KMS-11 (cell line): ENCODE measurements around the gene COA1.
A peak's percentile ranks its signal among the peaks of the same experiment; 100 is the strongest.
"Not testable (repeated sequence)": the region's sequence is repeated elsewhere in the genome, so short reads cannot be mapped to it uniquely, and the experiment has no call there.

ENCODE experiments used
- H2AFZ ChIP-seq: fragments of 200-600 bp; sonication (generic); 2 replicates; pipeline ENCODE4 v1.6.1; 2016; ENCODE audit warnings: antibody characterized with exemption, mixed run types, low read depth
- H3K27ac ChIP-seq: fragments of 200-600 bp; sonication (generic); 2 replicates; pipeline ENCODE4 v1.6.1; 2016; ENCODE audit warnings: mild to moderate bottlenecking, mixed run types
- H3K27me3 ChIP-seq: fragments of 200-600 bp; sonication (generic); 2 replicates; pipeline ENCODE4 v1.6.1; 2017; ENCODE audit warnings: mild to moderate bottlenecking, low read depth, mixed run types, moderate library complexity; ENCODE audit not compliant: insufficient read depth
- H3K36me3 ChIP-seq: fragments of 200-600 bp; sonication (generic); 2 replicates; pipeline ENCODE4 v1.6.1; 2017; ENCODE audit warnings: mild to moderate bottlenecking, mixed run types; ENCODE audit not compliant: insufficient read depth
- H3K4me1 ChIP-seq: fragments of 200-600 bp; sonication (generic); 2 replicates; pipeline ENCODE4 v1.6.1; 2016; ENCODE audit warnings: mild to moderate bottlenecking, low read depth, mixed run types; ENCODE audit not compliant: poor library complexity, severe bottlenecking
- H3K4me2 ChIP-seq: fragments of 200-600 bp; sonication (generic); 2 replicates; pipeline ENCODE4 v1.7.0; 2016; ENCODE audit warnings: mild to moderate bottlenecking, mixed run types
- H3K4me3 ChIP-seq: fragments of 200-600 bp; sonication (generic); IDR thresholded peaks from 2 replicates; pipeline ENCODE4 v1.6.1; 2017; ENCODE audit warnings: low read depth, low read length, mixed read lengths; ENCODE audit not compliant: insufficient read depth
- H3K79me2 ChIP-seq: fragments of 200-600 bp; sonication (generic); 2 replicates; pipeline ENCODE4 v1.6.1; 2016; ENCODE audit warnings: low read depth, mixed run types; ENCODE audit not compliant: insufficient read depth
- H3K9ac ChIP-seq: fragments of 200-600 bp; sonication (generic); 2 replicates; pipeline ENCODE4 v1.6.1; 2016; ENCODE audit warnings: mild to moderate bottlenecking, mixed run types
- H4K20me1 ChIP-seq: fragments of 200-600 bp; sonication (generic); 2 replicates; pipeline ENCODE4 v1.6.1; 2016; ENCODE audit warnings: mild to moderate bottlenecking, mixed run types; ENCODE audit not compliant: insufficient read depth
- TF ChIP-seq, protein P1 (sequence below): fragments of 200-600 bp; sonication (generic); conservative IDR thresholded peaks from 2 replicates; pipeline ENCODE4 v1.6.1; 2017; ENCODE audit warnings: low read depth, mild to moderate bottlenecking, antibody characterized with exemption, low read length, moderate library complexity, mixed read lengths

Gene COA1

DNA sequence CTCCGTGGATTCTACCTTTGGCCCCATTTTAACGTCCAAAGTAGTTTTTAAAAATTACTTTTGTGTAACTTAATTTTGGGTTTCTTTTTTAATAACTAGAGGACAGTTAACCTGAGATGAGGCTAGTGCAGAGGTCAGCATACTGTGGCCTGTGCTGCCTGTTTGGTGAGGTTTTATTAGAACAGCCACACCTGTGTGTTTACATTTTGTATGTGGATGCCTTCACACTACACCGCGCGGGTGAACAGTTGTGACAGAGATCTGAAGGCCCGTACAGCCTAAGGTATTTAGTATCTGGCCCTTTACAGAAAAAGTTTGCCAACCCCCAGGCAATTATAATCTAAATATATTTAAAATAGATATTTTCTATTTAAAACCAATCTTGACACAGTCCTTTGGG, 99.5 kb downstream of the COA1 start:
- TF ChIP-seq, protein P1, sequence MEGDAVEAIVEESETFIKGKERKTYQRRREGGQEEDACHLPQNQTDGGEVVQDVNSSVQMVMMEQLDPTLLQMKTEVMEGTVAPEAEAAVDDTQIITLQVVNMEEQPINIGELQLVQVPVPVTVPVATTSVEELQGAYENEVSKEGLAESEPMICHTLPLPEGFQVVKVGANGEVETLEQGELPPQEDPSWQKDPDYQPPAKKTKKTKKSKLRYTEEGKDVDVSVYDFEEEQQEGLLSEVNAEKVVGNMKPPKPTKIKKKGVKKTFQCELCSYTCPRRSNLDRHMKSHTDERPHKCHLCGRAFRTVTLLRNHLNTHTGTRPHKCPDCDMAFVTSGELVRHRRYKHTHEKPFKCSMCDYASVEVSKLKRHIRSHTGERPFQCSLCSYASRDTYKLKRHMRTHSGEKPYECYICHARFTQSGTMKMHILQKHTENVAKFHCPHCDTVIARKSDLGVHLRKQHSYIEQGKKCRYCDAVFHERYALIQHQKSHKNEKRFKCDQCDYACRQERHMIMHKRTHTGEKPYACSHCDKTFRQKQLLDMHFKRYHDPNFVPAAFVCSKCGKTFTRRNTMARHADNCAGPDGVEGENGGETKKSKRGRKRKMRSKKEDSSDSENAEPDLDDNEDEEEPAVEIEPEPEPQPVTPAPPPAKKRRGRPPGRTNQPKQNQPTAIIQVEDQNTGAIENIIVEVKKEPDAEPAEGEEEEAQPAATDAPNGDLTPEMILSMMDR, result no peak
- H3K36me3 ChIP-seq, result peaks cover 7% of the 10 kb centered on the region; the same call in 1 of the 2 replicates
- H3K79me2 ChIP-seq, result peaks cover 17% of the 10 kb centered on the region; the same call in 1 of the 2 replicates
- peaks cover 47% of the 10 kb centered on the region for H3K4me1 ChIP-seq
- peaks cover 12% of the 10 kb centered on the region for H4K20me1 ChIP-seq
- H3K4me3 ChIP-seq, result no peak overlapping the region
- no peak overlapping the region for H2AFZ ChIP-seq
- no peak overlapping the region for H3K4me2 ChIP-seq
- H3K27me3 ChIP-seq, result no peaks in the 10 kb centered on the region
- no peak overlapping the region for H3K27ac ChIP-seq
- H3K9ac ChIP-seq, result no peak overlapping the region

DNA sequence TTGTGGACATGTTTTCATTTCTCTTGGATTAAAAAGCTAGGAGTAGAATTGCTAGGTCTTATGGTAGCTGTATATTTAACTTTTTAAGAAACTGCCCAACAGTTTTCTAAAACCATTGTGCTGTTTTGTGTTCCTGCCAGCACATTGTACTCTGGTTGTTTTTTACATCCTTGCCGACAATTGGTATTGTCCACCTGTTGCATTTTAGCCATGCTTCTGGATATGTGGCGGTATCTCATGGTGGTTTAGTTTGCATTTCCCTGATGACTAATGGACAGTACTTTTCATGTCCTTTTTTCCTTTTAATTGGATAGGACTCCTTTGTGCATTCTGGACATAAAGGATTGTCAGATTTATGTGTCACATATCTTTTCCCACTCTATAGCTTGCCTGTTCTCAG, 100.9 kb downstream of the COA1 start:
- peaks cover 17% of the 10 kb centered on the region; the same call in 1 of the 2 replicates for H3K36me3 ChIP-seq
- peaks cover 12% of the 10 kb centered on the region for H4K20me1 ChIP-seq
- H3K4me3 ChIP-seq, result no peak overlapping the region
- H3K79me2 ChIP-seq, result peaks cover 26% of the 10 kb centered on the region; the same call in 1 of the 2 replicates
- H3K4me2 ChIP-seq, result no peak overlapping the region
- no peak overlapping the region for H3K27ac ChIP-seq
- H3K9ac ChIP-seq, result no peak overlapping the region
- H3K27me3 ChIP-seq, result no peaks in the 10 kb centered on the region
- no peak overlapping the region for H2AFZ ChIP-seq
- TF ChIP-seq, protein P1, result no peak
- H3K4me1 ChIP-seq, result peaks cover 62% of the 10 kb centered on the region

DNA sequence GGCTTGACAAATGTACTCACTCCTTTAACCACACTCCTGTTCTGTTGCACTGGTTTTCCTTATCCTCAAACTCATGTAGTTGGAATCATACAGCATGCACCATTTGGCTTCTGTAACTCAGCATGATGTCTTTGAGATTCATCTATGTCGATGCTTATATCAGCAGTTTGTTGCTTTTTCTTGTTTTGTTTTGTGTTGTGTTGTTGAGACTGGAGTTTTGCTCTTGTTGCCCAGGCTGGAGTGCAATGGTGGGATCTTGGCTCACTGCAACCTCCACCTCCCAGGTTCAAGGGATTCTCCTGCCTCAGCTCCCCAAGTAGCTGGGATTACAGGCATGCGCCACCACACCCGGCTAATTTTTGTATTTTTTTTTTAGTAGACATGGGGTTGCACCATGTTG, 101.5 kb downstream of the COA1 start:
- Histone ChIP-seq H3K4me1 (peaks cover 64% of the 10 kb centered on the region), H3K79me2 (peaks cover 30% of the 10 kb centered on the region; the same call in 1 of the 2 replicates), H4K20me1 (peaks cover 12% of the 10 kb centered on the region), H3K36me3 (peaks cover 17% of the 10 kb centered on the region; the same call in 1 of the 2 replicates)
- not testable (repeated sequence) for H3K4me2 ChIP-seq, H2AFZ ChIP-seq, H3K9ac ChIP-seq, H3K27me3 ChIP-seq, H3K4me3 ChIP-seq, H3K27ac ChIP-seq

DNA sequence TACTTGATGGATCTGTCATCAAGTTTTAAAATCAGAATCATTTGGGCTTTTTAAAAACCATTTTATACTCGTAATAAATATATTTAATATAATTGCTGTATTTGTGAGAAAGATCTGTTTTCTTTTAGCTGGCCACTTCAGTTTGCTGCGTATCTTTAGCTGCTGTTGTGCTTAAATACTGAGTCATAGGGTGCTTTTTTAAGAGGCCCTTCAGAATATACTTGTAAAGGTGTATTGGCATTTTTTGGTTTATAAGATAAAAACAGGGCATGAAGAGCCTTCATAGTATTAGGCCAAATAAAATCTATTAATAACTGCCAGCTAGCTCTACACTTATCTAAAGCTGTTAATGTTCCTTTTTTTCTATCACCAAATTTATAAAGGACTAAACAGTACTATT, 102.6 kb downstream of the COA1 start:
- Histone ChIP-seq H3K79me2 (peaks cover 33% of the 10 kb centered on the region; the same call in 1 of the 2 replicates), H3K4me1 (peaks cover 64% of the 10 kb centered on the region)
- TF ChIP-seq, protein P1, result no peak

DNA sequence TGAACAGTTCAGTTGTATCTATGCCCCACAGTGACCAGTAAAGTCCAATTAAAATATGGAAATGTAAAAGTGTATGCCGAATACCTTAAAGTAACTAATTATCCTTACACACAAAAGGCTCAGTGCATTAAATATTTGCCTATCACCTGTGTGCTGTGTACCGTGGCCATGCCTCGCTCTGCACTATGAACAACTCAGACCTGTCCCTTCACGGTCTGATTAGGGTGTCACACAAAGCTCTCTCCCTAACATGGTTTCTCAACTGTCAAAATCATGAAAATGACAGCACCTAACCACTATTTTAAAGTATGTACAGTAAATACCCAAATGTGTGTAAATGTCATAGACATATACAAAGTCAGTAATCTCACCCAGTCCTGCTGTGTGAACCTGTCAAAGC, 103.3 kb downstream of the COA1 start:
- no peaks in the 10 kb centered on the region for H3K27me3 ChIP-seq
- H3K4me2 ChIP-seq, result 0 out of 2 replicates have a peak overlapping the region, but pooled peaks have one; percentile 33
- H3K4me1 ChIP-seq, result peaks cover 61% of the 10 kb centered on the region
- TF ChIP-seq, protein P1, result no peak
- no peak overlapping the region for H3K9ac ChIP-seq
- peaks cover 17% of the 10 kb centered on the region; the same call in 1 of the 2 replicates for H3K36me3 ChIP-seq
- H3K79me2 ChIP-seq, result peaks cover 40% of the 10 kb centered on the region; the same call in 1 of the 2 replicates
- H4K20me1 ChIP-seq, result peaks cover 17% of the 10 kb centered on the region
- no peak overlapping the region for H2AFZ ChIP-seq
- no peak overlapping the region; the same call in 1 of the 2 replicates for H3K27ac ChIP-seq
- no peak overlapping the region for H3K4me3 ChIP-seq

More for the DNA sequence above, 102.6 kb downstream of the COA1 start:
- no peak overlapping the region for H2AFZ ChIP-seq
- no peaks in the 10 kb centered on the region for H3K27me3 ChIP-seq
- peaks cover 17% of the 10 kb centered on the region for H4K20me1 ChIP-seq
- H3K36me3 ChIP-seq, result peaks cover 17% of the 10 kb centered on the region; the same call in 1 of the 2 replicates
- H3K27ac ChIP-seq, result no peak overlapping the region
- no peak overlapping the region for H3K9ac ChIP-seq
- H3K4me2 ChIP-seq, result no peak overlapping the region
- H3K4me3 ChIP-seq, result no peak overlapping the region
